ENCODE measurements around the gene TBL1Y. TPM values are rescaled to one million over a fixed set of nuclear protein-coding genes. Genes with fewer than 3 reads are reported as not detected.

Gene TBL1Y
- total and polyA plus RNA-seq, 2 of the 13 experiments (the other 11 are each of a cell fraction or from before 2014, with no cell fraction given): 0.37 to 1.4 TPM

DNA sequence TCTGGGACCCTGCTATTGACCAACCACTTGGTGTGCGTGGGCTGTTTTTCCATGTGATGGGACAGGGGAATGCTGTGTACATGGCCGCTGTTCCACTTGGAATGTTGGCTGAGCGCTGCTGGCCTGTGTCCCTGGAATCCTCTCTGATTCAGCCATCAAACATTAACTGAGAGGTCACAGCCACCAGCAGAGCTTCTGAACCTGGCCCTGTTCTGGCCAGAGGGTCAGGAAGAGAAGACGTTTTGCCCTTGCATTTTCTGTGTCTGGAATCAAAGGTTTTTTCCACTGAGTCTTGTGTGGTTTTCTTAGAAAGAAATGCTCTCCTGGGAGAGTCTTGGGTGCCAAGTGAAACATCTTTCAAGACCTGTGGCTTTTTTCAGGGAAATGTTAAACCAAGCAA lies 85.5 kb downstream of the TBL1Y start (continued):
- TF ChIP-seq, protein P1, sequence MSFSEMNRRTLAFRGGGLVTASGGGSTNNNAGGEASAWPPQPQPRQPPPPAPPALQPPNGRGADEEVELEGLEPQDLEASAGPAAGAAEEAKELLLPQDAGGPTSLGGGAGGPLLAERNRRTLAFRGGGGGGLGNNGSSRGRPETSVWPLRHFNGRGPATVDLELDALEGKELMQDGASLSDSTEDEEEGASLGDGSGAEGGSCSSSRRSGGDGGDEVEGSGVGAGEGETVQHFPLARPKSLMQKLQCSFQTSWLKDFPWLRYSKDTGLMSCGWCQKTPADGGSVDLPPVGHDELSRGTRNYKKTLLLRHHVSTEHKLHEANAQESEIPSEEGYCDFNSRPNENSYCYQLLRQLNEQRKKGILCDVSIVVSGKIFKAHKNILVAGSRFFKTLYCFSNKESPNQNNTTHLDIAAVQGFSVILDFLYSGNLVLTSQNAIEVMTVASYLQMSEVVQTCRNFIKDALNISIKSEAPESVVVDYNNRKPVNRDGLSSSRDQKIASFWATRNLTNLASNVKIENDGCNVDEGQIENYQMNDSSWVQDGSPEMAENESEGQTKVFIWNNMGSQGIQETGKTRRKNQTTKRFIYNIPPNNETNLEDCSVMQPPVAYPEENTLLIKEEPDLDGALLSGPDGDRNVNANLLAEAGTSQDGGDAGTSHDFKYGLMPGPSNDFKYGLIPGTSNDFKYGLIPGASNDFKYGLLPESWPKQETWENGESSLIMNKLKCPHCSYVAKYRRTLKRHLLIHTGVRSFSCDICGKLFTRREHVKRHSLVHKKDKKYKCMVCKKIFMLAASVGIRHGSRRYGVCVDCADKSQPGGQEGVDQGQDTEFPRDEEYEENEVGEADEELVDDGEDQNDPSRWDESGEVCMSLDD (CRISPR knock-in tag; IDR thresholded peaks at IDR 0.05; ENCODE audit: borderline replicate concordance): no peak
- TF ChIP-seq FOXA3 (CRISPR knock-in tag; IDR thresholded peaks at IDR 0.05) (peak; percentile 35; the same call in 1 of the 2 replicates), ZMYM4 (CRISPR knock-in tag; IDR thresholded peaks at IDR 0.05) (0 out of 2 replicates have a peak, but pooled peaks have one; percentile 49), ZNF782 (CRISPR knock-in tag; IDR thresholded peaks at IDR 0.05; ENCODE audit: borderline replicate concordance) (no peak), ZNF121 (CRISPR knock-in tag; IDR thresholded peaks at IDR 0.05) (0 out of 2 replicates have a peak, but pooled peaks have one; percentile 22)

DNA sequence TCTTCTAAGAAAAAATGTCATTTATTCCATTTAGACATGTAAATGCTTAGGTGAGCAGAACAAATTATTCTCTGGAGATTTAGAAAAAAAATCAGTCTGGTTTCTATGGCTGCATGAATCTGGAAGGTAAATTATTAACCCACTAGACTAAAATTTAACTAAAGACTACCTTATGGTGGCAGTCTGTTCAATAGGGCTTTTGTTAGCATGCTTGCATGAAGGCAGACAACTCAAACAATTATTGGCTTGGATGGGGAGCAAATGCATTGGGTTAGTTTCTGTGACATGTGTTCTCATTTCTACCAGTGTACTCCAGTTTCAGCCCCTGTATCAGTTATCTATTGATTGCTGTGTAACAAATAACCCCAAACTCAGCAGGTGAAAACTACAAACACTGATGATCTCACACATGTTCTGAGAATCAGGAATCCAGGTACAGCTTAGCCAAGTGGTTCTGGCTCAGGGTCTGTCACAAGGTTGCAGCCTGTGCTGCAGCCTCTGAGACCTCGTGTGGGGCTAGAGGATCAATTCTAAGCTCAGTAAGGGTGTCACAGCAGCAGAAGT lies 87.1 kb downstream of the TBL1Y start:
- POLR2A ChIA-PET: no interaction called here
- H3K27ac ChIP-seq (ENCODE audit: extremely low read length, insufficient read depth, low read length): peak overlapping the region; percentile 67
- H3K4me1 ChIP-seq (ENCODE audit: insufficient read depth, low read length): peaks cover 43% of the 10 kb centered on the region
- peak; percentile 77 for DNase-seq (ENCODE audit: low spot score)
- in situ Hi-C loops (cut with HindIII; ENCODE audit: extremely low pct_ligation_motif_present, low pct_unique_long_range_greater_than_20kb) (no loop called here), intact Hi-C loops (cut with micrococcal nuclease; ENCODE audit: unreplicated experiment) (loop anchor here (1.0 to 2.0 kb wide), 2 partner anchors 31 to 88 kb away; no protein-coding TSS in a partner anchor)
- no peaks in the 10 kb centered on the region for H4K20me1 ChIP-seq (ENCODE audit: insufficient read depth, low read length)
- H3K9ac ChIP-seq (ENCODE audit: insufficient read depth, low read depth, low read length): 0 out of 2 replicates have a peak overlapping the region, but pooled peaks have one; percentile 22
- H3K36me3 ChIP-seq (replicated peaks in 1 of 2; ENCODE audit: control insufficient read depth in 1 of 2, insufficient read depth in 2 of 2, low read length in 2 of 2): no peaks in the 10 kb centered on the region
- 40% methylated on average over 1 of the region's 1 CpG for WGBS (ENCODE audit: low lambda C conversion rate)
- ATAC-seq: peak; percentile 75
- H3K4me2 ChIP-seq (ENCODE audit: low read depth, low read length): 0 out of 2 replicates have a peak overlapping the region, but pooled peaks have one; percentile 27
- CTCF ChIA-PET (ENCODE audit: low intra/inter-chr PET ratio, low total read pairs): no interaction called here
- no peaks in the 10 kb centered on the region for H3K79me2 ChIP-seq (ENCODE audit: insufficient read depth, low read length)
- H3K27me3 ChIP-seq (ENCODE audit: control insufficient read depth in 1 of 2, insufficient read depth in 2 of 2, low read length in 2 of 2): no peaks in the 10 kb centered on the region
- no peak overlapping the region for H3K4me3 ChIP-seq (replicated peaks in 1 of 3; ENCODE audit: insufficient read depth in 1 of 3, low read depth in 2 of 3, low read length in 3 of 3)
- H3K9me3 ChIP-seq (ENCODE audit: low read length): peaks cover 4% of the 10 kb centered on the region
- BruUV-seq (replicated peaks): no TSS peak
- FAIRE-seq: no peak
- H2AFZ ChIP-seq (ENCODE audit: low read length): no peak overlapping the region
- TF ChIP-seq, protein P2, sequence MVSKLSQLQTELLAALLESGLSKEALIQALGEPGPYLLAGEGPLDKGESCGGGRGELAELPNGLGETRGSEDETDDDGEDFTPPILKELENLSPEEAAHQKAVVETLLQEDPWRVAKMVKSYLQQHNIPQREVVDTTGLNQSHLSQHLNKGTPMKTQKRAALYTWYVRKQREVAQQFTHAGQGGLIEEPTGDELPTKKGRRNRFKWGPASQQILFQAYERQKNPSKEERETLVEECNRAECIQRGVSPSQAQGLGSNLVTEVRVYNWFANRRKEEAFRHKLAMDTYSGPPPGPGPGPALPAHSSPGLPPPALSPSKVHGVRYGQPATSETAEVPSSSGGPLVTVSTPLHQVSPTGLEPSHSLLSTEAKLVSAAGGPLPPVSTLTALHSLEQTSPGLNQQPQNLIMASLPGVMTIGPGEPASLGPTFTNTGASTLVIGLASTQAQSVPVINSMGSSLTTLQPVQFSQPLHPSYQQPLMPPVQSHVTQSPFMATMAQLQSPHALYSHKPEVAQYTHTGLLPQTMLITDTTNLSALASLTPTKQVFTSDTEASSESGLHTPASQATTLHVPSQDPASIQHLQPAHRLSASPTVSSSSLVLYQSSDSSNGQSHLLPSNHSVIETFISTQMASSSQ (IDR thresholded peaks at IDR 0.05; ENCODE audit: low read depth): peak; percentile 83
- TF ChIP-seq, protein P2 (CRISPR knock-in tag; IDR thresholded peaks at IDR 0.05; ENCODE audit: borderline replicate concordance): peak; percentile 72; the same call in 1 of the 2 replicates
- no peak for TF ChIP-seq CEBPB (IDR thresholded peaks at IDR 0.05; ENCODE audit: borderline replicate concordance, low read depth, low read length)
- TF ChIP-seq, protein P3, sequence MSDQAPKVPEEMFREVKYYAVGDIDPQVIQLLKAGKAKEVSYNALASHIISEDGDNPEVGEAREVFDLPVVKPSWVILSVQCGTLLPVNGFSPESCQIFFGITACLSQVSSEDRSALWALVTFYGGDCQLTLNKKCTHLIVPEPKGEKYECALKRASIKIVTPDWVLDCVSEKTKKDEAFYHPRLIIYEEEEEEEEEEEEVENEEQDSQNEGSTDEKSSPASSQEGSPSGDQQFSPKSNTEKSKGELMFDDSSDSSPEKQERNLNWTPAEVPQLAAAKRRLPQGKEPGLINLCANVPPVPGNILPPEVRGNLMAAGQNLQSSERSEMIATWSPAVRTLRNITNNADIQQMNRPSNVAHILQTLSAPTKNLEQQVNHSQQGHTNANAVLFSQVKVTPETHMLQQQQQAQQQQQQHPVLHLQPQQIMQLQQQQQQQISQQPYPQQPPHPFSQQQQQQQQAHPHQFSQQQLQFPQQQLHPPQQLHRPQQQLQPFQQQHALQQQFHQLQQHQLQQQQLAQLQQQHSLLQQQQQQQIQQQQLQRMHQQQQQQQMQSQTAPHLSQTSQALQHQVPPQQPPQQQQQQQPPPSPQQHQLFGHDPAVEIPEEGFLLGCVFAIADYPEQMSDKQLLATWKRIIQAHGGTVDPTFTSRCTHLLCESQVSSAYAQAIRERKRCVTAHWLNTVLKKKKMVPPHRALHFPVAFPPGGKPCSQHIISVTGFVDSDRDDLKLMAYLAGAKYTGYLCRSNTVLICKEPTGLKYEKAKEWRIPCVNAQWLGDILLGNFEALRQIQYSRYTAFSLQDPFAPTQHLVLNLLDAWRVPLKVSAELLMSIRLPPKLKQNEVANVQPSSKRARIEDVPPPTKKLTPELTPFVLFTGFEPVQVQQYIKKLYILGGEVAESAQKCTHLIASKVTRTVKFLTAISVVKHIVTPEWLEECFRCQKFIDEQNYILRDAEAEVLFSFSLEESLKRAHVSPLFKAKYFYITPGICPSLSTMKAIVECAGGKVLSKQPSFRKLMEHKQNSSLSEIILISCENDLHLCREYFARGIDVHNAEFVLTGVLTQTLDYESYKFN (CRISPR knock-in tag; conservative IDR thresholded peaks at IDR 0.05): peak; percentile 30; the same call in 1 of the 2 replicates
- TF ChIP-seq RBAK (CRISPR knock-in tag; IDR thresholded peaks at IDR 0.05): peak; percentile 99

Data from HepG2 (cell line).